Nephron progenitor cell (in vitro differentiated cells): ENCODE measurements around the gene ETAA1.

Experiments
- DNase-seq: peaks from one replicate; pipeline ENCODE4 v3.0.0; 2021
- H3K27ac Mint-ChIP-seq: 2 replicates; pipeline ENCODE4 v1.8.0; 2021; ENCODE audit warnings: mild to moderate bottlenecking, moderate library complexity, mixed read lengths
- H3K27me3 Mint-ChIP-seq: 2 replicates; pipeline ENCODE4 v1.8.0; 2021; ENCODE audit warnings: mild to moderate bottlenecking, low read depth, mixed read lengths; ENCODE audit not compliant: poor library complexity
- H3K36me3 Mint-ChIP-seq: 2 replicates; pipeline ENCODE4 v1.8.0; 2021; ENCODE audit warnings: low read depth, mixed read lengths
- H3K4me1 Mint-ChIP-seq: 2 replicates; pipeline ENCODE4 v1.8.0; 2021; ENCODE audit warnings: mixed read lengths
- H3K4me3 Mint-ChIP-seq: 2 replicates; pipeline ENCODE4 v1.8.0; 2021; ENCODE audit warnings: mild to moderate bottlenecking, moderate library complexity, mixed read lengths
- H3K9me3 Mint-ChIP-seq: 2 replicates; pipeline ENCODE4 v1.8.0; 2021; ENCODE audit warnings: mild to moderate bottlenecking, moderate library complexity, mixed read lengths
- CTCF ChIP-seq: fragments of 200-600 bp; sonication (generic); IDR thresholded peaks from 2 replicates; pipeline ENCODE4 v1.5.0; 2021; ENCODE audit warnings: antibody characterized with exemption

ETAA1 gene

DNA sequence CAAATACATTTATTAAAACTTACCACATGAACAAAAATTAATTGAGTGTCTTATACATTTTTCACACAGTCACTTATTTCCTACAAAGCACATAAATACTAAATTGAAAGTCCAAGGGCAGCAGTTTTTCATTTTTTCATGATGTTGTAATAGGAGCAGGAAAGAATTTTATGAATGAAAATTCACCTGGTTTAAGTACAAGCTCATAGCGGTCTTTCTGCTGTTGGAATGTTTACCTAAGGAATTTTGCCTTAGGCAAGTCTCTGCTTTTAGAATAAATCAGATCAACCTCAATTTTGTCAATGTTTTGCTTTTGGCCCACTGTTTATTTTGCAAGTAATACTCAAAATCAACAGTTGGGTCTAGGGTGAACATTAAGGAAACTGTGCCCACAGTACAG is 40.0 kb downstream of the ETAA1 start:
- Mint-ChIP-seq H3K4me3 (no peak overlapping the region), H3K9me3 (peaks cover 12% of the 10 kb centered on the region), H3K27me3 (no peaks in the 10 kb centered on the region), H3K36me3 (no peaks in the 10 kb centered on the region), H3K27ac (no peak overlapping the region), H3K4me1 (no peaks in the 10 kb centered on the region)
- no peak for DNase-seq
- TF ChIP-seq CTCF = no peak

- TF ChIP-seq CTCF = no peak
- no peaks in the 10 kb centered on the region for H3K36me3 Mint-ChIP-seq
- peaks cover 1% of the 10 kb centered on the region for H3K9me3 Mint-ChIP-seq
- H3K27me3 Mint-ChIP-seq = no peaks in the 10 kb centered on the region
- no peaks in the 10 kb centered on the region for H3K4me1 Mint-ChIP-seq
- no peak overlapping the region for H3K27ac Mint-ChIP-seq
- H3K4me3 Mint-ChIP-seq = no peak overlapping the region
- no peak for DNase-seq
Measured at GRCh38 chr2:67438337-67438736, 41.2 kb downstream of the ETAA1 start.

DNA sequence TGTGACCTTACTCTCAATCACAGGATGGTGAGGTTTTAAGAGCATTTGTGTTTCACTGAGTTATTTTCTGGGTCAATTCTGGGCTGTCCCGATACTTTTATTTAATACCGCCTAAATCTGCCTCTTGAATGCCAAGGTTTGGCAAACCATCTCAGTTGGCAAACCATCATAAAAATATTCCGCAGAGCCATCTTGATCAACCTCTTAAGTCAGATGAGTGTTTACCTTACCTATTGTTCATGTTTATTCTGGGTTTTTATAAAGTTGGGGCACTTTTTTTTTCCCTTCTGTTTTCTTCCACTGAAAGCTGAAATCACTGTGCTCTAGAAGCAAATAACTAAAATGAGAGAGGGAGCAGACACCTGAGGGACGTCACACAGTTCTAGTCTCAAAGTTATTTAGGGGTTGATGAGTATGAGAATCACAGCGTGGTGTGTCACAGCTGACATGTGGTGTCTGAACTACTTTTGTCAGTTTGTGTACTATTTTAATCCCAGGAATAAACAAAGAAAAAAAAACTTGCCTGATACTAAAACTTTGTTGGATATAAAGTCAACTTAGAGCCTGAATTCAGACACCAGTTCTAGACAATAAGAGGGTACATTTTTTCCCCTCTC is 48.6 kb downstream of the ETAA1 start:
- Mint-ChIP-seq H3K36me3 (no peaks in the 10 kb centered on the region), H3K4me1 (peaks cover 10% of the 10 kb centered on the region)
- DNase-seq = no peak

GRCh38 chr2:67446491-67446911 is 49.4 kb downstream of the ETAA1 start:
- Mint-ChIP-seq H3K27ac (no peak overlapping the region), H3K36me3 (no peaks in the 10 kb centered on the region), H3K4me3 (no peak overlapping the region), H3K27me3 (no peaks in the 10 kb centered on the region), H3K9me3 (peaks cover 10% of the 10 kb centered on the region), H3K4me1 (peaks cover 10% of the 10 kb centered on the region)
- DNase-seq = no peak
- no peak for TF ChIP-seq CTCF

More for the DNA sequence above, 48.6 kb downstream of the ETAA1 start:
- TF ChIP-seq CTCF = no peak
- Mint-ChIP-seq H3K27me3 (no peaks in the 10 kb centered on the region), H3K27ac (no peak overlapping the region), H3K9me3 (peaks cover 10% of the 10 kb centered on the region), H3K4me3 (no peak overlapping the region)

DNA sequence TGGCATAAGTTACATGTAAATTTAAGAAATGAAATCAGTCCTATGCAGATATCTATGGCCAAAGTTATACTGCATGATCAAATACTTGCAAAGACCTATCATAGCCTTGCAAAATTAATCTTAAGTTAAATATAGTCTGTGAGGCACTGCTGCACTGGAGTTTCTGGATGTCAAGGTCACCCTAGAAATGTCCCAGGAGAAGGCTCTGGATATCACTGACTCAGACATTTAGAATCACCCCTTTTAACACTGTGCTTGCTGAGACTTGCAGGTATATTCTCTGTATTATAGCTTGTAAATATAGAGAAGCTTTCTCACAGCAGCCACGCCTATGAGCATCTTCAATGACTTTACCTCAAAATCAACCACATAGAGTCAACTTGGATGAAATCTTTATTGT is 51.5 kb downstream of the ETAA1 start:
- Mint-ChIP-seq H3K4me1 (peaks cover 10% of the 10 kb centered on the region), H3K27ac (no peak overlapping the region), H3K9me3 (peaks cover 8% of the 10 kb centered on the region), H3K4me3 (no peak overlapping the region), H3K36me3 (no peaks in the 10 kb centered on the region), H3K27me3 (no peaks in the 10 kb centered on the region)
- no peak for TF ChIP-seq CTCF
- no peak for DNase-seq

DNA sequence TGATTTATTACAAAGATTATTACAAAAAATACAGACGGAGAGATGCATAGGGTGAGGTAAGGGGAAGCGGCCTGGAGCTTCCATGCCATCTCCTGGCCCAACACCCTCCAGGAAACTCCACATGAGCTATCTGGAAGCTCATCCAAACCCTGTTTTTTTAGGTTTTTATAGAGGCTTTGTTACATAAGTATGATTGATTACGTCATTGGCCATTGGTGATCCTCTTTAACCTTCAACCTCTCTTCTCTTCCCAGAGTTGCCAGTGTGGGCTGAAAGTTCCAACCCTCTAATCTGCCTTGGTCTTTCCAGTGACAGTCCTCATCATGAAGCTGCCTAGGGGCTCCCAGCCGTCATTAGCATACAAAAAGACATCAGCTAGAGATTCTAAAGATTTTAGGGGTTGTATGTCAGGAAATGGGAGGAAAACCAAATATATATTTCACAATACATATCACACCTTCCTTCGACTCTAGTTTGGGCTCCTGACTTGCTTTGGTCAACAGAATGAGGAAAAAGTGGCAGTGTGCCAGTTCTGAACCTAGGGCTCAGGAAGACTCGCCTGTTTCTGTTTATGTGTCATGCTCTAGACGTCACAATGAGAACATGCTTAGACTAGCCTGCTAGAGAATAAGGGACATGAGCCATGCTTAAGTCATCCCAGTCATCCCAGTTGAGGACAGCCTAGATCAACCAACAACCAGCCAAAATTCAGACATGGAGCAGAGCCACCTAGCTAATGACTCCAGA is 54.1 kb downstream of the ETAA1 start:
- Mint-ChIP-seq H3K4me3 (no peak overlapping the region), H3K36me3 (no peaks in the 10 kb centered on the region), H3K27ac (no peak overlapping the region), H3K4me1 (peaks cover 16% of the 10 kb centered on the region), H3K9me3 (no peaks in the 10 kb centered on the region), H3K27me3 (no peaks in the 10 kb centered on the region)
- no peak for DNase-seq
- TF ChIP-seq CTCF = no peak
